ENCODE measurements around the gene KIRREL1.

The KIRREL1 gene

DNA sequence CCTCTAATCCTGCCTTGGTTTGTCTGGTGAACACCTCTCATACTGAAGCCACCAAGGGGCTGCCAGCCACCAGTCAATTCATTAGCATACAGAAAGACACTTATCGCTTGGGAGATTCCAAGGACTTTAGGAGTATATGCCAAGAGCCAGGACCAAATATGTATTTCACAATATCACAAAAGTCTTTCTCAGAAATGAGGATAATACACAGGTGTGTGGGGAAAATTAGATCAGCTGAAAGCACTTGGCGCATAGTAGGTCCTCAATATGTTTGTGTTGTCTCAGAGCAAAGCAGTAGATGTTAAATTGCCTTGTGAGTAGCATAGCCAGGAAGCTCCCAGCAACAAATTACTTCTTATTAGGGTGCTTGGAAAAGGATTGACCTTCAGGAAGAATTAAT, 34.1 kb downstream of the KIRREL1 start:
- WGBS (ENCODE audit: extremely low coverage, insufficient coverage, insufficient read length) = no CpG with 5 or more reads among the region's 2 CpGs

DNA sequence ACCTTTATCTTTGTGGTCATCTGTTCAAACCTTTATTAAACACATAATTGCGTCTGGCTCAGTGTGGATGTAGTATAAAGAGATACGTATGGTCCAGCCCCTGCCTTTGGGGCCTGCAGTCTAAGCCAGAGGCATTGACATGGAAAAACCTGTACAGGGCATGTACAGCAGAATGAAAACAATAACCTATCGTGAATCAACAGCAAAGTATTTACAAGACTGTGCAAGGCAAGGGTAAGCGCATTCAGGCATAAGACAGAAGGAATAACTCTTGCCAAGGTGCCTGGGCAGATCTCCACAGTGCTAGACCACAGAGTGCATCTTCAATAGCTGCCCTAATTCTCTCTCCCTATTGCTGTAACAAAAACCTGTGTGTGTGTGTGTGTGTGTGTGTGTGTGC, 35.5 kb downstream of the KIRREL1 start:
- H3K79me2 ChIP-seq (ENCODE audit: control insufficient read depth, insufficient read depth, low read length, poor library complexity) = peaks cover 2% of the 10 kb centered on the region
- H3K9ac ChIP-seq (ENCODE audit: low read length) = no peak overlapping the region
- no peak overlapping the region for H2BK120ac ChIP-seq (ENCODE audit: insufficient read depth, low read length, poor library complexity)
- H3K23ac ChIP-seq (ENCODE audit: low read length) = no peak overlapping the region
- no peaks in the 10 kb centered on the region for H3K9me3 ChIP-seq (ENCODE audit: insufficient read depth, low read depth, low read length)
- H3K4ac ChIP-seq (ENCODE audit: low read depth, low read length) = no peak overlapping the region
- peaks cover 24 to 29% of the 10 kb centered on the region in 2 experiments for H3K4me1 ChIP-seq (ENCODE audit: control insufficient read depth in 1 of 2, insufficient read depth in 2 of 2, low read length in 2 of 2)
- H3K18ac ChIP-seq (ENCODE audit: low read length) = no peak overlapping the region
- no peak overlapping the region for H4K12ac ChIP-seq (ENCODE audit: low read depth, low read length)
- H3K27ac ChIP-seq (ENCODE audit: low read depth, low read length) = no peak overlapping the region
- no CpG with 5 or more reads among the region's 4 CpGs for WGBS (ENCODE audit: extremely low coverage, insufficient coverage, insufficient read length)
- no peak overlapping the region for H4K91ac ChIP-seq (ENCODE audit: low read depth, low read length)
- H2AK5ac ChIP-seq (ENCODE audit: low read length) = no peak overlapping the region
- no peak overlapping the region for H2BK5ac ChIP-seq (ENCODE audit: low read depth, low read length, poor library complexity)
- no peak overlapping the region for H3K4me2 ChIP-seq (ENCODE audit: low read length)
- H3K27me3 ChIP-seq (ENCODE audit: insufficient read depth, low read length) = no peaks in the 10 kb centered on the region
- no peak overlapping the region for H3K4me3 ChIP-seq (ENCODE audit: low read depth, low read length)
- no peak for DNase-seq
- no peak overlapping the region for H2AFZ ChIP-seq (ENCODE audit: insufficient read depth, low read length, poor library complexity)
- H3K14ac ChIP-seq (ENCODE audit: low read length) = no peak overlapping the region
- peaks cover 8% of the 10 kb centered on the region for H3K79me1 ChIP-seq (ENCODE audit: low read length)
- H3K36me3 ChIP-seq (ENCODE audit: control insufficient read depth in 1 of 2, insufficient read depth in 2 of 2, low read length in 2 of 2) = peaks cover 11 to 17% of the 10 kb centered on the region in 2 experiments
- H4K8ac ChIP-seq (ENCODE audit: low read depth, low read length) = no peak overlapping the region
- H2BK12ac ChIP-seq (ENCODE audit: low read length) = no peak overlapping the region

More for the DNA sequence above, 34.1 kb downstream of the KIRREL1 start:
- Histone ChIP-seq H3K9ac (ENCODE audit: low read length) (no peak overlapping the region), H3K79me1 (ENCODE audit: low read length) (peaks cover 10% of the 10 kb centered on the region), H3K9me3 (ENCODE audit: insufficient read depth, low read depth, low read length) (no peaks in the 10 kb centered on the region), H2BK12ac (ENCODE audit: low read length) (no peak overlapping the region), H3K4me2 (ENCODE audit: low read length) (no peak overlapping the region), H4K91ac (ENCODE audit: low read depth, low read length) (no peak overlapping the region), H3K27ac (ENCODE audit: low read depth, low read length) (no peak overlapping the region), H2AFZ (ENCODE audit: insufficient read depth, low read length, poor library complexity) (no peak overlapping the region), H3K36me3 (ENCODE audit: control insufficient read depth in 1 of 2, insufficient read depth in 2 of 2, low read length in 2 of 2) (peaks cover 11 to 14% of the 10 kb centered on the region in 2 experiments), H3K4ac (ENCODE audit: low read depth, low read length) (no peak overlapping the region), H4K12ac (ENCODE audit: low read depth, low read length) (no peak overlapping the region), H3K14ac (ENCODE audit: low read length) (no peak overlapping the region), H3K27me3 (ENCODE audit: insufficient read depth, low read length) (no peaks in the 10 kb centered on the region), H4K8ac (ENCODE audit: low read depth, low read length) (no peak overlapping the region), H2AK5ac (ENCODE audit: low read length) (no peak overlapping the region), H3K4me1 (ENCODE audit: control insufficient read depth in 1 of 2, insufficient read depth in 2 of 2, low read length in 2 of 2) (peaks cover 29 to 34% of the 10 kb centered on the region in 2 experiments), H3K4me3 (ENCODE audit: low read depth, low read length) (no peak overlapping the region), H3K18ac (ENCODE audit: low read length) (no peak overlapping the region), H3K23ac (ENCODE audit: low read length) (no peak overlapping the region), H2BK120ac (ENCODE audit: insufficient read depth, low read length, poor library complexity) (no peak overlapping the region), H2BK5ac (ENCODE audit: low read depth, low read length, poor library complexity) (no peak overlapping the region), H3K79me2 (ENCODE audit: control insufficient read depth, insufficient read depth, low read length, poor library complexity) (peaks cover 5% of the 10 kb centered on the region)
- no peak for DNase-seq

DNA sequence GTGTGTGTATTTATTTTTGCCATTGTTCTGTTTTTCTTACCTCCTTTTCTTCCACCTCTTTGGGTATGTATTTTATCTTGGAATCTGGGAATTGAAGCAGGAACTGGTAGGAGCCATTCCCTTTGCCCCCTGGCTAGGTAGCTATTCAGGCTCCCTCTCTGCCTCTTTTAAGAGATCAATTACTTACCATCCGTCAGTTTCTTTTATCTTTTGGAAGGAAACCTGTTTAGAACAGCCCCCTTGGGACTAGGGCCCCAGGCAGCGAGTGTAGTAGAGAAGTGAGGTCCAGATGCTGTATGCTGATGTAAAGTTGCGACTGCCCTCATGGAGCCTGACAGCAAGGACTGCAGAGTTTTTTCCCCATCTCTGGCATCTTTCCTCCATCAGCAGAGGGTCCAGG, 41.6 kb downstream of the KIRREL1 start:
- Histone ChIP-seq H3K4me1 (ENCODE audit: control insufficient read depth in 1 of 2, insufficient read depth in 2 of 2, low read length in 2 of 2) (peaks cover 18 to 25% of the 10 kb centered on the region in 2 experiments), H4K91ac (ENCODE audit: low read depth, low read length) (no peak overlapping the region), H4K12ac (ENCODE audit: low read depth, low read length) (no peak overlapping the region), H3K36me3 (ENCODE audit: control insufficient read depth in 1 of 2, insufficient read depth in 2 of 2, low read length in 2 of 2) (peaks cover 9 to 11% of the 10 kb centered on the region in 2 experiments), H2BK5ac (ENCODE audit: low read depth, low read length, poor library complexity) (no peak overlapping the region), H3K14ac (ENCODE audit: low read length) (no peak overlapping the region), H3K9me3 (ENCODE audit: insufficient read depth, low read depth, low read length) (no peaks in the 10 kb centered on the region), H3K27me3 (ENCODE audit: insufficient read depth, low read length) (no peaks in the 10 kb centered on the region), H2AFZ (ENCODE audit: insufficient read depth, low read length, poor library complexity) (no peak overlapping the region), H3K4me2 (ENCODE audit: low read length) (no peak overlapping the region), H3K27ac (ENCODE audit: low read depth, low read length) (no peak overlapping the region), H3K9ac (ENCODE audit: low read length) (no peak overlapping the region), H2BK12ac (ENCODE audit: low read length) (no peak overlapping the region), H3K4ac (ENCODE audit: low read depth, low read length) (no peak overlapping the region), H3K23ac (ENCODE audit: low read length) (no peak overlapping the region), H3K79me2 (ENCODE audit: control insufficient read depth, insufficient read depth, low read length, poor library complexity) (peaks cover 6% of the 10 kb centered on the region), H3K18ac (ENCODE audit: low read length) (no peak overlapping the region), H4K8ac (ENCODE audit: low read depth, low read length) (no peak overlapping the region), H2BK120ac (ENCODE audit: insufficient read depth, low read length, poor library complexity) (no peak overlapping the region), H2AK5ac (ENCODE audit: low read length) (no peak overlapping the region), H3K79me1 (ENCODE audit: low read length) (peaks cover 12% of the 10 kb centered on the region), H3K4me3 (ENCODE audit: low read depth, low read length) (no peak overlapping the region)
- WGBS (ENCODE audit: extremely low coverage, insufficient coverage, insufficient read length) = no CpG with 5 or more reads among the region's 3 CpGs
- DNase-seq = no peak

- H3K4me1 ChIP-seq (ENCODE audit: control insufficient read depth in 1 of 2, insufficient read depth in 2 of 2, low read length in 2 of 2) = peaks cover 18 to 25% of the 10 kb centered on the region in 2 experiments
- no peak overlapping the region for H2BK12ac ChIP-seq (ENCODE audit: low read length)
- no peak overlapping the region for H3K4me2 ChIP-seq (ENCODE audit: low read length)
- no peak overlapping the region for H3K23ac ChIP-seq (ENCODE audit: low read length)
- peak; percentile 30 to 68 for DNase-seq
- WGBS (ENCODE audit: extremely low coverage, insufficient coverage, insufficient read length) = no CpG with 5 or more reads among the region's 8 CpGs
- H3K9ac ChIP-seq (ENCODE audit: low read length) = no peak overlapping the region
- no peak overlapping the region for H3K14ac ChIP-seq (ENCODE audit: low read length)
- H4K12ac ChIP-seq (ENCODE audit: low read depth, low read length) = no peak overlapping the region
- no peak overlapping the region for H2BK5ac ChIP-seq (ENCODE audit: low read depth, low read length, poor library complexity)
- no peak overlapping the region for H2AK5ac ChIP-seq (ENCODE audit: low read length)
- H3K18ac ChIP-seq (ENCODE audit: low read length) = no peak overlapping the region
- no peak overlapping the region for H3K27ac ChIP-seq (ENCODE audit: low read depth, low read length)
- H3K4ac ChIP-seq (ENCODE audit: low read depth, low read length) = no peak overlapping the region
- peaks cover 12% of the 10 kb centered on the region for H3K79me1 ChIP-seq (ENCODE audit: low read length)
- no peak overlapping the region for H2BK120ac ChIP-seq (ENCODE audit: insufficient read depth, low read length, poor library complexity)
- H3K79me2 ChIP-seq (ENCODE audit: control insufficient read depth, insufficient read depth, low read length, poor library complexity) = peaks cover 6% of the 10 kb centered on the region
- no peak overlapping the region for H4K8ac ChIP-seq (ENCODE audit: low read depth, low read length)
- H3K27me3 ChIP-seq (ENCODE audit: insufficient read depth, low read length) = no peaks in the 10 kb centered on the region
- H3K4me3 ChIP-seq (ENCODE audit: low read depth, low read length) = no peak overlapping the region
- no peak overlapping the region for H4K91ac ChIP-seq (ENCODE audit: low read depth, low read length)
- H2AFZ ChIP-seq (ENCODE audit: insufficient read depth, low read length, poor library complexity) = no peak overlapping the region
- H3K9me3 ChIP-seq (ENCODE audit: insufficient read depth, low read depth, low read length) = no peaks in the 10 kb centered on the region
- H3K36me3 ChIP-seq (ENCODE audit: control insufficient read depth in 1 of 2, insufficient read depth in 2 of 2, low read length in 2 of 2) = peaks cover 6 to 7% of the 10 kb centered on the region in 2 experiments
Measured at GRCh38 chr1:158035976-158036583, 42.6 kb downstream of the KIRREL1 start.
